ENCODE data around the gene TBC1D22A. TPM values are rescaled to one million over a fixed set of nuclear protein-coding genes. Genes with fewer than 3 reads are reported as not detected.

Gene TBC1D22A
- total RNA-seq, 1 donor from 2014 or later: 23.2 TPM

GRCh38 chr22:47066616-47066905 is 304.1 kb downstream of the TBC1D22A start:
- H3K27ac Mint-ChIP-seq: no peak overlapping the region
- peaks cover 3% of the 10 kb centered on the region for H3K4me1 Mint-ChIP-seq (ENCODE audit: low read depth)
- peaks cover 3% of the 10 kb centered on the region for H3K36me3 Mint-ChIP-seq (ENCODE audit: insufficient read depth)
- no peaks in the 10 kb centered on the region for H3K27me3 Mint-ChIP-seq
- no peak for TF ChIP-seq CTCF (IDR thresholded peaks at IDR 0.05; ENCODE audit: unreplicated experiment)
- no peak overlapping the region for H3K4me3 Mint-ChIP-seq (ENCODE audit: low read depth)
- no peak for DNase-seq (ENCODE audit: low spot score, unreplicated experiment)
- no peaks in the 10 kb centered on the region for H3K9me3 Mint-ChIP-seq (ENCODE audit: low read depth)

- no peak for TF ChIP-seq CTCF (IDR thresholded peaks at IDR 0.05; ENCODE audit: unreplicated experiment)
- Mint-ChIP-seq H3K27ac (no peak overlapping the region), H3K9me3 (ENCODE audit: low read depth) (no peaks in the 10 kb centered on the region), H3K36me3 (ENCODE audit: insufficient read depth) (peaks cover 3% of the 10 kb centered on the region), H3K4me3 (ENCODE audit: low read depth) (no peak overlapping the region), H3K27me3 (no peaks in the 10 kb centered on the region), H3K4me1 (ENCODE audit: low read depth) (peaks cover 8% of the 10 kb centered on the region)
- no peak for DNase-seq (ENCODE audit: low spot score, unreplicated experiment)
These were observed 305.0 kb downstream of the TBC1D22A start for GRCh38 chr22:47067321-47067890.

GRCh38 chr22:47067911-47068625 is 305.6 kb downstream of the TBC1D22A start:
- DNase-seq (ENCODE audit: low spot score, unreplicated experiment): no peak
- Mint-ChIP-seq H3K27me3 (no peaks in the 10 kb centered on the region), H3K27ac (no peak overlapping the region), H3K36me3 (ENCODE audit: insufficient read depth) (no peaks in the 10 kb centered on the region), H3K4me1 (ENCODE audit: low read depth) (peaks cover 8% of the 10 kb centered on the region), H3K4me3 (ENCODE audit: low read depth) (no peak overlapping the region), H3K9me3 (ENCODE audit: low read depth) (no peaks in the 10 kb centered on the region)
- no peak for TF ChIP-seq CTCF (IDR thresholded peaks at IDR 0.05; ENCODE audit: unreplicated experiment)

- no peak for DNase-seq (ENCODE audit: low spot score, unreplicated experiment)
- TF ChIP-seq CTCF (IDR thresholded peaks at IDR 0.05; ENCODE audit: unreplicated experiment): no peak
These were observed 306.2 kb downstream of the TBC1D22A start for GRCh38 chr22:47068626-47068996.

GRCh38 chr22:47069270-47069669 is 306.8 kb downstream of the TBC1D22A start:
- no peak for TF ChIP-seq CTCF (IDR thresholded peaks at IDR 0.05; ENCODE audit: unreplicated experiment)
- H3K27ac Mint-ChIP-seq: no peak overlapping the region

More at GRCh38 chr22:47068626-47068996, 306.2 kb downstream of the TBC1D22A start:
- no peak overlapping the region for H3K4me3 Mint-ChIP-seq (ENCODE audit: low read depth)
- peaks cover 8% of the 10 kb centered on the region for H3K4me1 Mint-ChIP-seq (ENCODE audit: low read depth)
- H3K36me3 Mint-ChIP-seq (ENCODE audit: insufficient read depth): no peaks in the 10 kb centered on the region
- H3K9me3 Mint-ChIP-seq (ENCODE audit: low read depth): no peaks in the 10 kb centered on the region
- H3K27me3 Mint-ChIP-seq: no peaks in the 10 kb centered on the region
- H3K27ac Mint-ChIP-seq: no peak overlapping the region

More at GRCh38 chr22:47069270-47069669, 306.8 kb downstream of the TBC1D22A start:
- no peak overlapping the region for H3K4me3 Mint-ChIP-seq (ENCODE audit: low read depth)
- peaks cover 8% of the 10 kb centered on the region for H3K4me1 Mint-ChIP-seq (ENCODE audit: low read depth)
- no peak for DNase-seq (ENCODE audit: low spot score, unreplicated experiment)
- H3K9me3 Mint-ChIP-seq (ENCODE audit: low read depth): no peaks in the 10 kb centered on the region
- H3K27me3 Mint-ChIP-seq: no peaks in the 10 kb centered on the region
- peaks cover 3% of the 10 kb centered on the region for H3K36me3 Mint-ChIP-seq (ENCODE audit: insufficient read depth)

Data from progenitor cell of endocrine pancreas (in vitro differentiated cells).